Measurements from ENCODE around the gene C17orf58.
"Not testable (repeated sequence)": the region's sequence is repeated elsewhere in the genome, so short reads cannot be mapped to it uniquely, and the experiment has no call there.

The C17orf58 gene

DNA sequence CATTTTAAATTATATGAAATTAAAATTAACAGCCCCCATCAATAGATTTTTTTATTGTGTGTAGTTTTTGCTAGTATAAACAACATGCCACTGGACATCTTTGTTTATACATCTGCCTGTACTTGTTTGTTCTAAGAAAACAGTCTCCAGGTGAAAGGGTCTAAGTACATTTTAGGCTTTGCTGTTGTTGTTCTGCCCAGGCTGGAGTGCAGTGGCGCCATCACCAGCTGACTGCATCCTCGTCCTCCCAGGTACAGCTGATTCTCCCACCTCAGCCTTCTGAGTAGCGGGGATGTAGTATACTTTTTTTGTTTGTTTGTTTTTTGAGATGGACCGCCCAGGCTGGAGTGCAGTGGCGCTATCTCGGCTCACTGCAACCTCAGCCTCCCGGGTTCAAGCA lies 25.5 kb downstream of the C17orf58 start:
- no peak for TF ChIP-seq POLR2AphosphoS5 (IDR thresholded peaks at IDR 0.05; ENCODE audit: low read depth)
- no peak for TF ChIP-seq REST (IDR thresholded peaks at IDR 0.05; ENCODE audit: insufficient replicate concordance, low read depth)
- TF ChIP-seq CTCF (IDR thresholded peaks at IDR 0.05; ENCODE audit: insufficient read depth, low read length) = no peak
- TF ChIP-seq SPI1 (IDR thresholded peaks at IDR 0.05; ENCODE audit: borderline replicate concordance, low read depth) = no peak
- TF ChIP-seq GABPA (IDR thresholded peaks at IDR 0.05; ENCODE audit: low read depth) = no peak
- no peak for DNase-seq (ENCODE audit: low read depth in 1 of 2, low spot score in 1 of 2)
- H3K27me3 ChIP-seq (ENCODE audit: insufficient read depth, poor library complexity, severe bottlenecking) = no peaks in the 10 kb centered on the region
- no peak overlapping the region for H3K27ac ChIP-seq (replicated peaks)
- no peak overlapping the region for H3K4me3 ChIP-seq (replicated peaks; ENCODE audit: insufficient read depth, low read length)

- H3K4me3 ChIP-seq (replicated peaks; ENCODE audit: insufficient read depth, low read length); H3K27me3 ChIP-seq (ENCODE audit: insufficient read depth, poor library complexity, severe bottlenecking); H3K27ac ChIP-seq (replicated peaks): not testable (repeated sequence)
- peak; percentile 13 for TF ChIP-seq CTCF (IDR thresholded peaks at IDR 0.05; ENCODE audit: insufficient read depth, low read length)
- DNase-seq (ENCODE audit: low read depth in 1 of 2, low spot score in 1 of 2) = peak; percentile 38 to 67
Measured at GRCh38 chr17:67963145-67963572, 33.1 kb downstream of the C17orf58 start.

DNA sequence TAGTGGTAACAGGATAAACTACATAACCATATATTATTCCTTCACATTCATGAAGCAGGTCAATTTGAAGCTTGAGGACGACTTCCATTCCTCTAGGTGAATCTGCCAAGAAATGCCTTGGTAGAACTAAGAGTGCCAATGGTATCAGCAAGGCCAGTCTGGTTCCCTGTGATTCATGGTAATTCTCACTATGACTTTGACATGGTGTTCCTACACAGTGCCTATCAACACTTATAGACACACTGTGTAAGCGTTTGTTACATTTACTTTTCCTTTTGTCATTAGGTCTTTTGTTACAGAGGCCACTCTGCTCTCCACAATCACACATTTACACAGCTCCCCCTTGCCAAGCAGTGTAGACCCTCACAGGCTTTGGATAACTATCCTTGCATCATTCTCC lies 34.1 kb downstream of the C17orf58 start:
- H3K27me3 ChIP-seq (ENCODE audit: insufficient read depth, poor library complexity, severe bottlenecking); H3K27ac ChIP-seq (replicated peaks); DNase-seq (ENCODE audit: low read depth in 1 of 2, low spot score in 1 of 2); H3K4me3 ChIP-seq (replicated peaks; ENCODE audit: insufficient read depth, low read length): not testable (repeated sequence)

DNA sequence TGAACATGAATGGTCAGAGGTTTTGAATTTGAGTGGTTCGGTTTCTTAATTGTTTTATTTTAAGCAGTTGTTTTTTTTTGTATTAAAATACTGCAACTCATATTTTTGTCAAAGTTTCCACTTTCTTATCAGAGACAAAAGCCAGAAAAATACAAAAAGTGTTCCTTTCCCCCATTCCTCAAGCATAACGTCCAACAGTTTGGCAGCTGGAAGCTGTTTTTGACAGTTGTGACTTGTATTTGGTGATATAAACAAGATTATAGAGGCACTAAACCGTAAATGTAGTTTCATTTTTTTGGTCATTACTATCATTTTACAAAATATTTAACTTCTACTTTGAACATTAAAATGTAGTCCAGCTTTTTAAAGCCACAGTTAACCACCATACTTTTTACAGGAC lies 36.0 kb downstream of the C17orf58 start:
- not testable (repeated sequence) for H3K27ac ChIP-seq (replicated peaks); DNase-seq (ENCODE audit: low read depth in 1 of 2, low spot score in 1 of 2); H3K27me3 ChIP-seq (ENCODE audit: insufficient read depth, poor library complexity, severe bottlenecking); H3K4me3 ChIP-seq (replicated peaks; ENCODE audit: insufficient read depth, low read length)

DNA sequence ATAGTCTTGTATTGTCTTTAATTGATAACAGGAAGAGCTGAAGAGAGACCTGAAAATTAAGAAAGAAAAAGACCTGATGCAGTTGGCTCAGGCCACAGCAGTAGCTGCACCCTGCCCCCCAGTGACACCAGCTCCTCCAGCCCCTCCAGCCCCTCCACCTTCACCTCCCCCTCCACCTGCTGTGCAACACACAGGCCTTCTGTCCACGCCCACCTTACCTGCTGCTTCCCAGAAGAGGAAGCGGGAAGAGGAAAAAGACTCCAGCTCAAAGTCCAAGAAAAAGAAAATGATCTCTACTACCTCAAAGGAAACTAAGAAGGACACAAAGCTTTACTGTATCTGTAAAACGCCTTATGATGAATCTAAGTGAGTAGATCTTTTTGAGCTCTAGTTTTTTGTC lies 36.8 kb downstream of the C17orf58 start:
- no peak for DNase-seq (ENCODE audit: low read depth in 1 of 2, low spot score in 1 of 2)
- Histone ChIP-seq H3K4me3 (replicated peaks; ENCODE audit: insufficient read depth, low read length) (no peak overlapping the region), H3K27ac (replicated peaks) (no peak overlapping the region), H3K27me3 (ENCODE audit: insufficient read depth, poor library complexity, severe bottlenecking) (no peaks in the 10 kb centered on the region)
- TF ChIP-seq POLR2AphosphoS5 (IDR thresholded peaks at IDR 0.05; ENCODE audit: low read depth) (no peak), REST (IDR thresholded peaks at IDR 0.05; ENCODE audit: insufficient replicate concordance, low read depth) (no peak), CTCF (IDR thresholded peaks at IDR 0.05; ENCODE audit: insufficient read depth, low read length) (no peak), SPI1 (IDR thresholded peaks at IDR 0.05; ENCODE audit: borderline replicate concordance, low read depth) (no peak), GABPA (IDR thresholded peaks at IDR 0.05; ENCODE audit: low read depth) (no peak)

Measured in HL-60 (cell line).